Mucosa of descending colon (tissue), 3 donors: ENCODE data around the gene WBP1. TPM values are rescaled to one million over a fixed set of nuclear protein-coding genes. Genes with fewer than 3 reads are reported as not detected.
A peak's percentile ranks its signal among the peaks of the same experiment; 100 is the strongest.

Source experiments
- ATAC-seq: fragments of 200-7000 bp; cut with Tn5 transposase; one replicate; pipeline ENCODE4 v1.9.1; 2020; ENCODE audit warnings: mild to moderate bottlenecking, moderate library complexity
- DNase-seq, 3 donors: peaks; one replicate each; pipeline ENCODE4 v3.0.0-alpha.2; 2020
- H3K36me3 ChIP-seq: fragments of 200-600 bp; one replicate; pipeline ENCODE4 v1.8.0; 2021; ENCODE audit warnings: low read depth, mild to moderate bottlenecking
- H3K4me1 ChIP-seq: fragments of 200-600 bp; one replicate; pipeline ENCODE4 v1.8.0; 2021; ENCODE audit warnings: low read depth, mild to moderate bottlenecking
- H3K4me3 ChIP-seq: fragments of 200-600 bp; one replicate; pipeline ENCODE4 v1.8.0; 2021; ENCODE audit warnings: mild to moderate bottlenecking
- H3K9me3 ChIP-seq: fragments of 200-600 bp; one replicate; pipeline ENCODE4 v1.8.0; 2021; ENCODE audit warnings: mild to moderate bottlenecking
- intact Hi-C, 2 donors: fragments of 100-400 bp; cut with DNase I in 1 of 2; cut with micrococcal nuclease in 1 of 2; formaldehyde crosslinking; loops; one replicate each; pipeline versions ENCODE4 v1.11.0 to v1.11.1; 2022; cut with DNase I, micrococcal nuclease
- long read RNA-seq, 2 donors: library from polyadenylated mRNA; unstranded; transcript quantifications; one replicate each; pipeline ENCODE4 v2.0.0, GENCODE V29; 2019 to 2021
- total RNA-seq, 3 donors: library from RNA; stranded (reverse); fragmentation: NEBNext Ultra II Directional in 2 of 3; extraction: Animal tissue kit (Norgen Biotek cat#: 25700) in 2 of 3; gene quantifications; one replicate each; pipeline versions ENCODE4 v1.2.1 to v1.2.4, GENCODE V29; 2021 to 2023
- TF ChIP-seq, protein P1 (sequence below): fragments of 200-600 bp; IDR thresholded peaks from one replicate; pipeline ENCODE4 v1.8.0; 2022; ENCODE audit warnings: antibody characterized with exemption, mild to moderate bottlenecking
- donor health status: DM: no; HTN: no; CAD: no; lungs with moderate emphysema.
- donor health status: DM: no; HTN: no; CAD: no.
- donor health status: DM: no; HTN: yes; CAD: no.

WBP1 gene
- 10 to 100 TPM; 51.1 to 60.6 (median 56.1) TPM for total RNA-seq
- long read RNA-seq, donor 1, transcript WBP1-201 (4 exons, 1,294 nt), result major isoform, 21 of 36 reads
- long read RNA-seq, donor 1, partial matches to known transcripts, result 0 of 36 reads
- long read RNA-seq, donor 1, other reads (novel, unspliced or antisense), result 5 of 36 reads
- long read RNA-seq, donor 2, transcript WBP1-201 (4 exons, 1,294 nt), result major isoform, 8 of 22 reads
- long read RNA-seq, donor 2, partial matches to known transcripts, result 1 of 22 reads
- long read RNA-seq, donor 2, other reads (novel, unspliced or antisense), result 9 of 22 reads

DNA sequence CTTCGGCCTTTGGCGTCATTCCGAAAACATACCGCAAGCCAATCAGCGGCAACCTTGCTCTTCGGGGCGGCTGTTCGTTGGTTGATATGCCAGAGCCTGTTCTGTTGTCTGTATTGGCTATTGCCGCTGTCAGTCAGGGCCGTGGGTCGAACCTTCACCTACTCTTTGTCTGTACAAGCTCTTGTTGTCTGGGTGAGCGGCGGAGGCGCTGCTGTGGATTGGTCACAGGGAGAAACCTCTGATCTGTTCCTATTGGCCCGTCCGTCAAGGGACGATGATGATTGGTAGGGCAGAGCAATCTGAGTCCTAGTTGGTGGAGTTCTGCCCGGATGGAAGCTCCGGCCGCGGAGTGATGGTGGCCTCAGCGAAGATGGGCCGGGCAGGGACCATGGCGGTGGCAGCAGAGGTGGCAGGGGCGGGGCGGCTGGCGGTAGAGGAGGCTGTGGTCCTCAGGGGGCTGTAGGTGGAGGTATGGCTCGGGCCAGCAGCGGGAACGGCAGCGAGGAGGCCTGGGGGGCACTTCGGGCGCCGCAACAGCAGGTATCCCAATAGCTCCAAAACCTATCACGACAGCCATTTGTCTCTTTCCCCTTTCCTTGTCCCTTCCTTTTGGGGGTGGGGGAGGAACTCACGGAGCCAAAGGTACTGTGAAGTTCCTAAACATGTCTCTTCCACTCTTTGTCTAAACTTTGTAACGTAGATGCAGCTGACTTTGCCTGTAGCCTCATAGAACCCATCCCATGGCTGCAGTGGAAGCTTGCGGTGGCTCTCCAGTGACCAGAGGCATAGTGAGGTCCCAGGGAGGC lies at the start of gene WBP1:
Gene WBP1 (plus strand): TSS at position 307 of the 806 bp plus-strand sequence. CDS start 165 bp downstream, at position 472.
- peak; percentile 85 for ATAC-seq

DNA sequence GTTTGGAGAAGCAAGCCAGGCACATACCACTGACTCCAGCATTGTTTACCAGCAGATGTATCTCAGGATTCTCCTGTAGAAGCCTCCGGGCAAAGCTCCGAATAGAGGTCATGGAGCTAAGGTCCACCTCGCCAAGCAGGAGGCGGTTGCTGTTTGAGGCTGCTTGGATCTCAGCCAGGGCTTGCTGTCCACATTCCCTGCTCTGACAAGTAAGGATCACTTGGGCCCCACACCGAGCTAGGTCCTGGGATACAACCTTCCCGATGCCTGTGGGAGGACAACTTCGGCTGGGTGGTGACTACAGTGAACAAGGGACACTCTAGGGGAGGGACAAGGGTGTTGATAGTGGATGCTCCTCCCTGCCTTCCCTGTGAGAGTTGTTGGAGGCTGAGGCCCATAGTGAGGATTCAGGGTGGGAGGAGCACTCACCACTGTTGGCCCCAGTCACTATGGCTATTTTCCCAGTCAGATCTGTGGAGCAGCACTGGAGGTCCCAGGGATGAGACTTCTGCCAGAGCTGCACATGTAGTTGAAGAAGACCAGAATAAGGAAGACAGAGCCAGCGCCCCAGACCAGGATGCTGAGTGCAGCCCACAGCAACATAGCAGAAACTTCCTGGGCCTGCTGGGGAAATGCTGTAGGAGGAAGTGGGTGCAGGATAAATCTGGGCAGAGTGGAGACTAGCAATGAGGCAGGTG lies 45.1 kb upstream of the WBP1 start:
- TF ChIP-seq, protein P1, sequence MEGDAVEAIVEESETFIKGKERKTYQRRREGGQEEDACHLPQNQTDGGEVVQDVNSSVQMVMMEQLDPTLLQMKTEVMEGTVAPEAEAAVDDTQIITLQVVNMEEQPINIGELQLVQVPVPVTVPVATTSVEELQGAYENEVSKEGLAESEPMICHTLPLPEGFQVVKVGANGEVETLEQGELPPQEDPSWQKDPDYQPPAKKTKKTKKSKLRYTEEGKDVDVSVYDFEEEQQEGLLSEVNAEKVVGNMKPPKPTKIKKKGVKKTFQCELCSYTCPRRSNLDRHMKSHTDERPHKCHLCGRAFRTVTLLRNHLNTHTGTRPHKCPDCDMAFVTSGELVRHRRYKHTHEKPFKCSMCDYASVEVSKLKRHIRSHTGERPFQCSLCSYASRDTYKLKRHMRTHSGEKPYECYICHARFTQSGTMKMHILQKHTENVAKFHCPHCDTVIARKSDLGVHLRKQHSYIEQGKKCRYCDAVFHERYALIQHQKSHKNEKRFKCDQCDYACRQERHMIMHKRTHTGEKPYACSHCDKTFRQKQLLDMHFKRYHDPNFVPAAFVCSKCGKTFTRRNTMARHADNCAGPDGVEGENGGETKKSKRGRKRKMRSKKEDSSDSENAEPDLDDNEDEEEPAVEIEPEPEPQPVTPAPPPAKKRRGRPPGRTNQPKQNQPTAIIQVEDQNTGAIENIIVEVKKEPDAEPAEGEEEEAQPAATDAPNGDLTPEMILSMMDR, result no peak
- peak; percentile 81 for ATAC-seq
- peaks cover 7% of the 10 kb centered on the region for H3K4me1 ChIP-seq
- no peaks in the 10 kb centered on the region for H3K9me3 ChIP-seq
- H3K4me3 ChIP-seq, result no peak overlapping the region
- intact Hi-C loops, result no loop called here
- DNase-seq, result peak in 1 of 3 donors; percentile 36
- H3K36me3 ChIP-seq, result no peaks in the 10 kb centered on the region

More for the DNA sequence above, at the start of gene WBP1:
- TF ChIP-seq, protein P1, result no peak
- peaks cover 32% of the 10 kb centered on the region for H3K4me1 ChIP-seq
- no peaks in the 10 kb centered on the region for H3K9me3 ChIP-seq
- intact Hi-C loops, result no loop called here
- no peaks in the 10 kb centered on the region for H3K36me3 ChIP-seq
- peak within 1 kb of the TSS; percentile 27 for H3K4me3 ChIP-seq
- DNase-seq, result peak; percentile 99 to 100 (median 100)

GRCh38 chr2:74414441-74414840 lies 43.8 kb upstream of the WBP1 start:
- no peaks in the 10 kb centered on the region for H3K36me3 ChIP-seq
- intact Hi-C loops, result no loop called here
- ATAC-seq (no peak), DNase-seq (peak in 1 of 3 donors; percentile 33)
- H3K4me3 ChIP-seq, result no peak overlapping the region
- peaks cover 7% of the 10 kb centered on the region for H3K4me1 ChIP-seq
- TF ChIP-seq, protein P1, result no peak
- H3K9me3 ChIP-seq, result no peaks in the 10 kb centered on the region

- ATAC-seq, result peak; percentile 62
Measured at GRCh38 chr2:74414881-74415761, 43.1 kb upstream of the WBP1 start.

More at GRCh38 chr2:74414881-74415761, 43.1 kb upstream of the WBP1 start:
- intact Hi-C loops, result no loop called here
- peak; percentile 51 to 73 (median 67) for DNase-seq
- H3K4me3 ChIP-seq, result no peak overlapping the region
- H3K4me1 ChIP-seq, result peaks cover 7% of the 10 kb centered on the region
- H3K9me3 ChIP-seq, result no peaks in the 10 kb centered on the region
- TF ChIP-seq, protein P1, result no peak
- no peaks in the 10 kb centered on the region for H3K36me3 ChIP-seq
